Upper lobe of left lung (tissue), 4 donors: ENCODE measurements around the gene SYNE3.
A peak's percentile ranks its signal among the peaks of the same experiment; 100 is the strongest.

Source experiments
- CTCF ChIP-seq, 6 experiments: fragments of 450-650 bp in 4 of 6; fragments of 200-600 bp in 2 of 6; sonication (generic) in 2 of 6; IDR thresholded peaks; one replicate each; pipeline ENCODE4 v1.5.1; 2016 to 2019; ENCODE audit warnings: antibody characterized with exemption in 6 of 6
- POLR2A ChIP-seq, 4 donors: fragments of 450-650 bp; IDR thresholded peaks; one replicate each; pipeline ENCODE4 v1.5.1; 2016 to 2017; ENCODE audit warnings: antibody characterized with exemption in 4 of 4, mild to moderate bottlenecking in 2 of 4
- POLR2AphosphoS5 ChIP-seq, 2 donors: sonication (generic); formaldehyde crosslinking; IDR thresholded peaks; one replicate each; pipeline ENCODE4 v1.5.1; 2017; ENCODE audit warnings: antibody characterized with exemption in 2 of 2

- no peak for TF ChIP-seq CTCF (IDR thresholded peaks at IDR 0.05)
- peak in 1 of 4 donors; percentile 10 for TF ChIP-seq POLR2A (IDR thresholded peaks at IDR 0.05)
- TF ChIP-seq POLR2AphosphoS5 (IDR thresholded peaks at IDR 0.05) = no peak
Observed at GRCh38 chr14:95516554-95517181, at the start of gene SYNE3.
